Activated CD4-positive, alpha-beta T cell treated with anti-CD3 and anti-CD28 coated beads for 36 hours (primary cell): ENCODE results near the gene SP100. TPM values are rescaled to one million over a fixed set of nuclear protein-coding genes. Genes with fewer than 3 reads are reported as not detected.
"Not testable (repeated sequence)": the region's sequence is repeated elsewhere in the genome, so short reads cannot be mapped to it uniquely, and the experiment has no call there.

Experiments
- ATAC-seq: fragments of 200-7000 bp; cut with Tn5 transposase; one replicate; pipeline ENCODE4 v1.10.0; 2021; ENCODE audit warnings: mild to moderate bottlenecking, moderate library complexity
- CTCF ChIA-PET: fragments of 350-600 bp; sonication (Branson Sonifier 250); formaldehyde crosslinking; loops from one replicate; lab custom pipeline; 2021; ENCODE audit warnings: antibody characterized with exemption; lab: Charles Lee
- POLR2A ChIA-PET: fragments of 350-600 bp; sonication (Branson Sonifier 250); formaldehyde crosslinking; loops from one replicate; lab custom pipeline; 2021; ENCODE audit warnings: antibody characterized with exemption, inconsistent platforms; lab: Charles Lee
- DNase-seq: peaks from one replicate; pipeline ENCODE4 v3.0.0-alpha.2; 2020
- H3K27ac Mint-ChIP-seq: one replicate; pipeline ENCODE4 v1.8.0; 2021; ENCODE audit warnings: mixed read lengths
- H3K27me3 Mint-ChIP-seq: one replicate; pipeline ENCODE4 v1.8.0; 2021; ENCODE audit warnings: mixed read lengths
- H3K36me3 Mint-ChIP-seq: one replicate; pipeline ENCODE4 v1.8.0; 2021; ENCODE audit warnings: low read depth, mixed read lengths
- H3K4me1 Mint-ChIP-seq: one replicate; pipeline ENCODE4 v1.8.0; 2021; ENCODE audit warnings: mixed read lengths
- H3K4me3 Mint-ChIP-seq: one replicate; pipeline ENCODE4 v1.8.0; 2021; ENCODE audit warnings: mild to moderate bottlenecking, moderate library complexity, mixed read lengths
- H3K9me3 Mint-ChIP-seq: one replicate; pipeline ENCODE4 v1.8.0; 2021; ENCODE audit warnings: low read depth, mixed read lengths
- intact Hi-C, 2 experiments: fragments of 100-400 bp; cut with DNase I in 1 of 2; cut with micrococcal nuclease in 1 of 2; formaldehyde crosslinking; loops; one replicate each; pipeline versions ENCODE4 v1.14.2 to v1.15.1; 2022 to 2024; cut with DNase I, micrococcal nuclease
- total RNA-seq, 2 experiments: library from RNA; stranded (reverse); gene quantifications; one replicate each; pipeline ENCODE4 v1.2.3, GENCODE V29; 2021

Gene SP100
- total RNA-seq = 100 to 1,000 TPM; 150 to 174 TPM

DNA sequence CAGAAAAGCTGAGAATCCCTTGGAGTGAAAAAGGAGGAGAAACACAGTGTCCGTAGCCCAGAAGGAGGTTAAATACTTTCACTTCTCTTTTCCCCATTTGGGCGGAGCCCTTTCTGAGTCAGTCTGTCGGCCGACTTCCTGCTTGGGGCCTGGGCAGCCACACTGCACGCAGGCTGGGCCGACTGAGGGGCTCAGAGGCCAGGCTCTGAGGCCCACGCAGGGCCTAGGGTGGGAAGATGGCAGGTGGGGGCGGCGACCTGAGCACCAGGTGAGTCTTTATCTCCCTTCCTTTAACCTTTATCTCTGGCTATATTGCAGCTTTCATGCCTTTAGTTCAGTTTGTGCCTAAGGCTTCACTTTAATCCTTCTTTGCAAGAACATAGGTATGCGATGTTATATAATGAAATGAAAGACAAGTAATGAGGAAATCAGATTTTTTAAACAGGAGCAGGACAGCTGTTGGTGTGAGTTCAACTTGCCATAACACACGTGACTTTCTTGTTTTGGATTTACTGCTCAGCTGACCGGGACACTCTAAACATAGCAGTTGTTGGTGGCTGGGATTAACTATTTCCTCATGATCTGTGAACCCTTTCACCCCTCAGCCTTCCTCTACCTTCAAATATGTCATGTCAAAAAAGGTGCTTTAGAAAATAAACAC lies at the start of gene SP100:
Gene SP100, plus strand, starts transcription at position 141 of the 661 bp plus-strand sequence. Its CDS starts 96 bp downstream, at position 237.
- intact Hi-C loops = loop anchor here (1.0 to 10.0 kb wide), 12 partner anchors 31 to 383 kb away; partner anchors contain the start of genes SP110 (in 2 of the 2) and SP140L (in 2 of the 2)
- ATAC-seq (peak; percentile 80), DNase-seq (peak; percentile 87)
- peaks cover 66% of the 10 kb centered on the region for H3K4me1 Mint-ChIP-seq
- H3K36me3 Mint-ChIP-seq = peaks cover 32% of the 10 kb centered on the region
- ChIA-PET CTCF (interaction anchor here (1.0 to 1.4 kb wide), 3 partner anchors 195 to 382 kb away, joined by 3 to 4 read pairs (median 3); no protein-coding TSS in a partner anchor), POLR2A (no interaction called here)
- peak within 1 kb of the TSS; percentile 98 for H3K27ac Mint-ChIP-seq
- H3K4me3 Mint-ChIP-seq = peak within 1 kb of the TSS; percentile 98
- no peaks in the 10 kb centered on the region for H3K27me3 Mint-ChIP-seq
- no peaks in the 10 kb centered on the region for H3K9me3 Mint-ChIP-seq

DNA sequence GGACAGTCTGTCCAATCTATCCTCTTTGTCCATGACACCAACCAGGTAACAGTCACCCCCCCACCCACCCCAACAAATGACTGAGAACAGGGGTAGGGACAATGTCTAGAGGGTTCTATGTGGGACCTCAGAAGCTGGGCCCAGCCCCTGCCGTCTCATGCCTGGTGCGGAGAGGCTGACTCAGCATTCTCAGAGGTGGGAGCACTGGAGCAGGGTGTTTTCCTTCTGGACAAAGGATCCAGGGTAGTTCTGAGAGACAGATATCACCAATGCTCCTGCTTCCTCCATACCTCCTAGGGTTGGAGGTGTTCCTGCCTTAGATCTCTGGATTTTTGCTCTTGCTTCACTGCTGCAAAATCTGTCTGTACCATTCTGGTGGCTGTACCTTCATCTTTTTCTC lies 33.9 kb upstream of the SP100 start:
- CTCF ChIA-PET = interaction anchor here (1.4 kb wide), 1 partner anchor 374 kb away, joined by 3 read pairs; no protein-coding TSS in a partner anchor
- DNase-seq (no peak), ATAC-seq (no peak)
- Mint-ChIP-seq H3K4me3 (no peak overlapping the region), H3K9me3 (no peaks in the 10 kb centered on the region), H3K27me3 (no peaks in the 10 kb centered on the region), H3K4me1 (peaks cover 7% of the 10 kb centered on the region), H3K36me3 (peaks cover 46% of the 10 kb centered on the region), H3K27ac (no peak overlapping the region)
- POLR2A ChIA-PET = no interaction called here
- intact Hi-C loops = no loop called here

DNA sequence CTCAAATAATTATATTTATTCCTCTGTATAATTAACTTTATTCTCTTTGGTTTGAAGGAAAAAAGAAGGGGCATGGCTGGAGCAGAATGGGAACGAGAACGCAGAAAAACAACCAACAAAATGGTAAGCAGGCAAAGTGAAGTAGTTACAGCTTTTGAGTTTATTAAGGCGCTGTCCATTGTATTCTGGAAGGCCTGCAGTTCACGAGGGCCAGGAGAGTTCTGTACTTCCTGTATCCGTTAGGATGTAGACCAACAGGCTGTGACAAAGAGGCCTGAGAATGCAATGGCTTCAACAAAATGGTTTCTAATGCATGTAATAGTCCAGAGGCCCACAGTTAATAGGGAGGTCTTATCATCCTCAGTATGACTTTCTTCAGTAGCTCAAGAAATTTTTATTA lies 32.5 kb upstream of the SP100 start:
- ATAC-seq (no peak), DNase-seq (no peak)
- intact Hi-C loops = no loop called here
- no peak overlapping the region for H3K4me3 Mint-ChIP-seq
- no peak overlapping the region for H3K27ac Mint-ChIP-seq
- no peaks in the 10 kb centered on the region for H3K27me3 Mint-ChIP-seq
- H3K4me1 Mint-ChIP-seq = peaks cover 2% of the 10 kb centered on the region
- H3K36me3 Mint-ChIP-seq = peaks cover 42% of the 10 kb centered on the region
- ChIA-PET CTCF (interaction anchor here (0.8 to 1.4 kb wide), 2 partner anchors 106 to 375 kb away, joined by 3 read pairs; no protein-coding TSS in a partner anchor), POLR2A (no interaction called here)
- no peaks in the 10 kb centered on the region for H3K9me3 Mint-ChIP-seq

DNA sequence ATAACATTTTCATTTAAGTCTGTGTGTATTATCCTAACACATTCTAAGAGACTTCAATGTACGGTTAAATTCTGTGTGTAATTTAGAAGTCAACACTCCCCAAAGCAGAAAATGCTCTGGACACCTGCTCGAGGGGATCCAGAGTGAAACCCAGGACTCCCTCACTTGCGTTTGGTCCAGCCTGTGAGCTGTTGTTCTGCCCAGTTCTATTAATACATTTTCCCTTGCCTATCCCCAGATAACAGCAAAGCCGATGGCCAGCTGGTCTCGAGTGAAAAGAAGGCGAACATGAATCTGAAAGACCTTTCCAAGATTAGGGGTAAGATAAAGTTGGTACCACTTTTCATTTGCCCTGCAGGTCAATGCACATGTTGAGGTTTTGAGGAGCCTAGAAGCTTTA lies 31.0 kb upstream of the SP100 start:
- no peak for DNase-seq
- no peaks in the 10 kb centered on the region for H3K27me3 Mint-ChIP-seq
- peaks cover 48% of the 10 kb centered on the region for H3K36me3 Mint-ChIP-seq
- ATAC-seq = no peak
- no peak overlapping the region for H3K27ac Mint-ChIP-seq
- POLR2A ChIA-PET = no interaction called here
- H3K4me1 Mint-ChIP-seq = no peaks in the 10 kb centered on the region
- intact Hi-C loops = no loop called here
- no peaks in the 10 kb centered on the region for H3K9me3 Mint-ChIP-seq
- no peak overlapping the region for H3K4me3 Mint-ChIP-seq
- CTCF ChIA-PET = no interaction called here

DNA sequence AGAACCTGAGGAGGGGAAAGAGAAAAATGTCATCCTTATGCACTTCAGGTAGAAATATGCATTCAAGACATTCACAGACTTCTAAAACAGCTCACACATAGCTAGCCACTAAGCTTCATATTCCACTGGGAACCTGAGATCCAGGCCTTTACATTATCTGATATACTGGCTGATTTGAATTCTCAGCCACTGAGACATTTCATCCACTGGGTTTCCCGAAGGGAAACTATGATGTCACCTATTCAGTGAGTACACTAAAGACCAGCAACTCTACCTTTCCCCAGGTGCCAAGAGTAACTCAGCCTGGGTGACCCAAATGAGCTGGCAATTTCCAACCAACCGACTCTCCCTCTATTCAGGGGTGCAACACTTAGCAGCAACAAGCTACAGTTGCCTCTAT lies 21.7 kb upstream of the SP100 start:
- DNase-seq (no peak), ATAC-seq (no peak)
- H3K36me3 Mint-ChIP-seq = peaks cover 85% of the 10 kb centered on the region
- no peaks in the 10 kb centered on the region for H3K4me1 Mint-ChIP-seq
- POLR2A ChIA-PET = no interaction called here
- no peaks in the 10 kb centered on the region for H3K9me3 Mint-ChIP-seq
- no peak overlapping the region for H3K27ac Mint-ChIP-seq
- intact Hi-C loops = no loop called here
- no peaks in the 10 kb centered on the region for H3K27me3 Mint-ChIP-seq
- H3K4me3 Mint-ChIP-seq = no peak overlapping the region
- CTCF ChIA-PET = interaction anchor here (0.6 to 0.7 kb wide), 2 partner anchors 142 to 244 kb away, joined by 3 to 5 read pairs; no protein-coding TSS in a partner anchor

DNA sequence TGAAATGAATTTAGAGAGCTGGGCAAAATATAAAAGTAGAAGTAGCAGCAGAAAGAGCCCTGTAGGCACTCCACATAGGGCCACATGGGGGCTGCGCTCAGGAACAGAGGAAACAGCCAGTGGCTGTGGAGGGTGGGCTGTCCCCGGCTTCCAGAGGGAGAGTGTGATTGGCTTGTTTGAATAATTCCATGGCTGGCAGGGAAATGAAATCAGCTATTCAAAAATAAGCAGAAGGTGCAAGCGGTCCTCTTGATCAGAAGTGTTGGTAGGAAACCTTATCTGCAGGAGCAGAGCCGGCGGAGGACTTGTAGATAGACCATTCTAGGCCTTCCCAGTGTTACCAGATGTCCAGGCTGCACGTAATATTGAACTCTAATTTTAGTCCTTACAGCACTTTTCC lies 17.3 kb upstream of the SP100 start:
- intact Hi-C loops, CTCF ChIA-PET, ATAC-seq, H3K4me1 Mint-ChIP-seq, H3K27me3 Mint-ChIP-seq, H3K4me3 Mint-ChIP-seq, H3K9me3 Mint-ChIP-seq, H3K27ac Mint-ChIP-seq, DNase-seq: not testable (repeated sequence)
- peaks cover 72% of the 10 kb centered on the region for H3K36me3 Mint-ChIP-seq
- POLR2A ChIA-PET = interaction anchor here (0.9 kb wide), 1 partner anchor 8 kb away, joined by 3 read pairs; no protein-coding TSS in a partner anchor

DNA sequence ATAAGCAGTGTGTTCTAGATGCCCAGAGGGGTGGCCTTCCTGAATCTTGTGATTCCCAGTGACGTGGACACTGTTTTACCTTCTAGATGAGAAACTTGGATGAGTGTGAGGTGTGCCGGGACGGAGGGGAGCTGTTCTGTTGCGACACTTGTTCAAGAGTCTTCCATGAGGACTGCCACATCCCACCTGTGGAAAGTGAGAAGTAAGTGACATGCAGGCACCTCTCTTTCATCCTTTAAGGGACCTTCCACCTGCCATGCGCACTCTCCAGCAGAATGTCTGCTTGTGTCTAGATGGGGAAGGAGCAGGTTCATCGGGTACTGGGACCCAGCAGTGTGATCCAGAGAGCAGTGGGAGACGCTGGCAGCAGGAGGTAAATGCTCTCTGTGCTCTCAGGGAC lies 16.0 kb upstream of the SP100 start:
- POLR2A ChIA-PET = no interaction called here
- Mint-ChIP-seq H3K9me3 (no peaks in the 10 kb centered on the region), H3K27me3 (no peaks in the 10 kb centered on the region), H3K27ac (peak overlapping the region; percentile 4), H3K36me3 (peaks cover 70% of the 10 kb centered on the region), H3K4me1 (no peaks in the 10 kb centered on the region), H3K4me3 (no peak overlapping the region)
- intact Hi-C loops = no loop called here
- DNase-seq = no peak
- no peak for ATAC-seq
- CTCF ChIA-PET = no interaction called here

DNA sequence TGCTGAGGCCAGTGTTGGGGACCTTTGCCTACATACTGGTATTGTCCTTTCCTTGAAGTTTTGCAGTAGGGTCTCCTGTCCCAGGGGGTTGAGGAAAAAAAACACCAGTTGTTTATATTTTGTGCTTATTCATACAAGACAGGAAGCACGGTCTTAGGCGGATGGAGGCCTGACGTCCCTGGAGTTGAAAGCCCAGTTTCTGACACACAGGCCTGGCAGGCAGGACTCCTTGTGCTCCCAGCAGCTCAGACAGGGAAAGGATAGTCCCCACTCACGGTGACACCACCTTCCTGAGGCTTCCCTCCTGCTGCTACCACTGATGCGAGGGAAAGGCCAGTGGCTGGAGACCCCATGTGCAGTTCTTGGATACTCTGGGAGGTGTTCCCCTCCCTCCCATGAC lies 15.5 kb upstream of the SP100 start:
- intact Hi-C loops = no loop called here
- DNase-seq = no peak
- ChIA-PET POLR2A (no interaction called here), CTCF (no interaction called here)
- Mint-ChIP-seq H3K36me3 (peaks cover 70% of the 10 kb centered on the region), H3K27me3 (no peaks in the 10 kb centered on the region), H3K27ac (no peak overlapping the region), H3K4me3 (no peak overlapping the region), H3K4me1 (no peaks in the 10 kb centered on the region), H3K9me3 (no peaks in the 10 kb centered on the region)
- no peak for ATAC-seq

DNA sequence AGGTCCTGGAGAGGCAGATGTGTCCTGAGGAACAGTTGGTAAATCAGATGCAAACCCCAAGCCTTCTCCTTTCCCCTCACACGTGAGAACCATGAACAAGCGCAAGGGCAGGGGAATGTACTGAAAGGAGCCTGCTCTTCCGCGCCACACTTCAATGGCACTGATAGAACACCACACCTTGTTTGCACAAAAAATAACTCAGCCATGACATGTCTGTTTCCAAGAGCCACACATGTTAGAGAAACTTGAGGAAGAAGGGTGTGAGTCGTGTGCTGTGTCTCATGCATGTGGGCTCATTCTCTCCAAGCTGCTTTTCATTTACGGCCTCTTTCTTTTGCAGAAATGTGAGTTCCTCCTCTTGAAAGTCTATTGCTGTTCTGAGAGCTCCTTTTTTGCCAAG lies 15.0 kb upstream of the SP100 start:
- ATAC-seq, H3K4me1 Mint-ChIP-seq, H3K27ac Mint-ChIP-seq, H3K9me3 Mint-ChIP-seq, H3K4me3 Mint-ChIP-seq, CTCF ChIA-PET, POLR2A ChIA-PET, intact Hi-C loops, H3K27me3 Mint-ChIP-seq, DNase-seq: not testable (repeated sequence)
- peaks cover 68% of the 10 kb centered on the region for H3K36me3 Mint-ChIP-seq

DNA sequence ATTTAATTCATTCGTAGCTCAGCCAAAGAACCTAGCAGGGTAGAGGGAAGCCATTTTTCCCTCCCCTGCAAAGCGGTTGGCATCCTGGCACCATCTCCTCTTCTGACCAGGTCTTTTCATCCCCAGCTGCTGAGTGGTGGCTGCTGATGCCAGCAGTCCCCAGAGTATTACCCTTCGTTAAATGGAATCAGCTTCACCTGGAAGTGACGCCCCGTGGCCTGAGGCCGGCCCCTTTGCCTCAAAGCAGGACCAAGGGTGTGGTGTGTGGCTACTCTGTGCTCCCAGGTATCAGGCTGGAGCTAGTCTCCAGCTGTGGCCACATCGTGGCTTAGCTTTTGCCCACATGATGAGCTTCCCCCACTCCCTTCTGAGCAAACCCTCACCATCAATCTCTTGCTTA lies 12.3 kb upstream of the SP100 start:
- Mint-ChIP-seq H3K4me1 (peaks cover 10% of the 10 kb centered on the region), H3K4me3 (no peak overlapping the region), H3K27me3 (no peaks in the 10 kb centered on the region), H3K36me3 (peaks cover 57% of the 10 kb centered on the region), H3K27ac (no peak overlapping the region), H3K9me3 (peaks cover 2% of the 10 kb centered on the region)
- DNase-seq = no peak
- POLR2A ChIA-PET = no interaction called here
- intact Hi-C loops = no loop called here
- CTCF ChIA-PET = no interaction called here
- no peak for ATAC-seq

DNA sequence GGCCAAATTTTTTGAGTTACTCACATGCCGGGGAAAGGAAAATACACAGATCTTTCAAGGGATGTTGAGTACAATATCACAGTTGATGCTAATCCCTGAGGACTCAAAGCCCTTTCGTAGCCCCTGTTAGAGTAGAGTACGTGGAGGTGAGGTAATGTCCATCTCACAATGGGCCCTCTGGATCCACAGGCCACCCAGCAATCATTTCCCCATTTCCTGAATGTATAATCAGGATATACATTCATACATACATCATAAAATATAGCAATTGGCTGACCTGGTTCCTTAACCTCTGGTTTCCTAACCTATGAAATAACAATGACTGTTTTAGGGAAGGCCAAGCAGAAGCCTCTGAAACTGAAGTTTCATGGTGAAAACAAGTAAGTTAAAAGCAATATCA lies 10.2 kb upstream of the SP100 start:
- peaks cover 17% of the 10 kb centered on the region for H3K4me1 Mint-ChIP-seq
- peaks cover 2% of the 10 kb centered on the region for H3K9me3 Mint-ChIP-seq
- DNase-seq = no peak
- intact Hi-C loops = no loop called here
- ChIA-PET POLR2A (no interaction called here), CTCF (no interaction called here)
- no peak overlapping the region for H3K4me3 Mint-ChIP-seq
- H3K36me3 Mint-ChIP-seq = peaks cover 44% of the 10 kb centered on the region
- no peak overlapping the region for H3K27ac Mint-ChIP-seq
- ATAC-seq = no peak
- no peaks in the 10 kb centered on the region for H3K27me3 Mint-ChIP-seq

DNA sequence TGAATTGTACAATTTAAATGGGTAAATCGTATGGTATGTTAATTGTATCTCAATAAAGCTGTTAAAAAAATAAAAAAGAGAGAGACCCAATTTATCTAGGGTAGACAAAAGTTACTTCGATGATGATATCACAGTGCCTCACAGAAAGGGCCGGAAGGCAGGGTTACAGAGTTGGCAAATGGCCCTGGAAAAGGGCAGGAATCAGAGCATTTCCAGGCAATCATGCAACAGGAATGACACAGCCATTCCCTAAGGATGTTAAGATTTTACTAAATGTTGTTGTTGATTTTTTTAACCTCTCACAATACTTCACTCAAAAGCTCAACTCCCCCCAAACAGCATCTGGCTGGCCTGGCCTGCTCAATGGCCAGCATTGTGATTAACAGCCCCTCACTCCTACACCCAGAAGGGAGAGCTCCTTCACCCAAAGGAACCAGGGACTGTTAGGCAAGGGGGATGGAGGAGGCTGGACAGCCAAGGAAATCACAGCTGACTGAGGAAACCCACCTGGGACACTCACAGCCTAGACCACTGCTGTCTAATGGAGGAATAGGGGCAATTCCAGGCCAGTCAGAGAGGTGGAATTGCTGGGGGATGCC lies 7.7 kb upstream of the SP100 start:
- peaks cover 30% of the 10 kb centered on the region for H3K36me3 Mint-ChIP-seq
- H3K9me3 Mint-ChIP-seq = peaks cover 2% of the 10 kb centered on the region
- DNase-seq (no peak), ATAC-seq (no peak)
- CTCF ChIA-PET = interaction anchor here (1.0 kb wide), 1 partner anchor 18 kb away, joined by 3 read pairs; no protein-coding TSS in a partner anchor
- no peak overlapping the region for H3K4me3 Mint-ChIP-seq
- POLR2A ChIA-PET = no interaction called here
- intact Hi-C loops = no loop called here
- peaks cover 34% of the 10 kb centered on the region for H3K4me1 Mint-ChIP-seq
- no peak overlapping the region for H3K27ac Mint-ChIP-seq
- H3K27me3 Mint-ChIP-seq = no peaks in the 10 kb centered on the region
